Measurements from ENCODE around the gene FGF1. TPM values are rescaled to one million over a fixed set of nuclear protein-coding genes. Genes with fewer than 3 reads are reported as not detected.

FGF1 gene
- total RNA-seq, 1 donor from 2014 or later, result 316 TPM

GRCh38 chr5:142568283-142568995 lies 117.5 kb downstream of the FGF1 start:
- no peak for DNase-seq (ENCODE audit: low spot score)
- intact Hi-C loops (cut with DNase I), result no loop called here
- ATAC-seq, result peak; percentile 71

GRCh38 chr5:142561486-142562097 lies 124.3 kb downstream of the FGF1 start:
- DNase-seq (ENCODE audit: low spot score), result no peak
- ATAC-seq, result peak; percentile 50
- intact Hi-C loops (cut with DNase I), result no loop called here

- ATAC-seq (no peak), DNase-seq (ENCODE audit: low spot score) (no peak)
- intact Hi-C loops (cut with DNase I), result no loop called here
These were observed 124.9 kb downstream of the FGF1 start for GRCh38 chr5:142561029-142561428.

- DNase-seq (ENCODE audit: low spot score) (no peak), ATAC-seq (no peak)
- intact Hi-C loops (cut with DNase I), result no loop called here
These were observed 133.8 kb downstream of the FGF1 start for GRCh38 chr5:142552107-142552506.

- ATAC-seq (peak; percentile 58), DNase-seq (ENCODE audit: low spot score) (peak; percentile 62)
- intact Hi-C loops (cut with DNase I), result no loop called here
These were observed 134.4 kb downstream of the FGF1 start for GRCh38 chr5:142551338-142552067.

GRCh38 chr5:142550471-142550870 lies 135.4 kb downstream of the FGF1 start:
- DNase-seq (ENCODE audit: low spot score) (no peak), ATAC-seq (no peak)
- intact Hi-C loops (cut with DNase I), result no loop called here

GRCh38 chr5:142549834-142550233 lies 136.1 kb downstream of the FGF1 start:
- intact Hi-C loops (cut with DNase I), result loop anchor here (5.0 kb wide), 1 partner anchor 398 kb away; no protein-coding TSS in a partner anchor
- no peak for ATAC-seq
- no peak for DNase-seq (ENCODE audit: low spot score)

- intact Hi-C loops (cut with DNase I), result loop anchor here (5.0 kb wide), 1 partner anchor 397 kb away; no protein-coding TSS in a partner anchor
- ATAC-seq, result peak; percentile 92
- DNase-seq (ENCODE audit: low spot score), result peak; percentile 60
These were observed 137.1 kb downstream of the FGF1 start for GRCh38 chr5:142548739-142549275.

GRCh38 chr5:142547445-142548380 lies 138.2 kb downstream of the FGF1 start:
- intact Hi-C loops (cut with DNase I), result loop anchor here (5.0 kb wide), 1 partner anchor 395 kb away; no protein-coding TSS in a partner anchor
- DNase-seq (ENCODE audit: low spot score), result no peak
- ATAC-seq, result no peak

GRCh38 chr5:142545650-142546322 lies 140.1 kb downstream of the FGF1 start:
- intact Hi-C loops (cut with DNase I), result loop anchor here (5.0 kb wide), 1 partner anchor 393 kb away; no protein-coding TSS in a partner anchor
- DNase-seq (ENCODE audit: low spot score), result no peak

GRCh38 chr5:142544946-142545649 lies 140.8 kb downstream of the FGF1 start:
- no peak for ATAC-seq
- intact Hi-C loops (cut with DNase I), result loop anchor here (5.0 kb wide), 1 partner anchor 393 kb away; no protein-coding TSS in a partner anchor
- DNase-seq (ENCODE audit: low spot score), result no peak

More at GRCh38 chr5:142545650-142546322, 140.1 kb downstream of the FGF1 start:
- no peak for ATAC-seq

GRCh38 chr5:142544071-142544753 lies 141.7 kb downstream of the FGF1 start:
- DNase-seq (ENCODE audit: low spot score) (no peak), ATAC-seq (no peak)
- intact Hi-C loops (cut with DNase I), result no loop called here

- DNase-seq (ENCODE audit: low spot score) (no peak), ATAC-seq (peak; percentile 35)
- intact Hi-C loops (cut with DNase I), result no loop called here
These were observed 143.0 kb downstream of the FGF1 start for GRCh38 chr5:142542906-142543305.

Measured in sciatic nerve (tissue), 2 donors.